HEK293 (cell line): ENCODE results near the gene CORO6.

ENCODE experiments used
- CTCF ChIA-PET: fragments of 350-600 bp; formaldehyde crosslinking; extraction: SDS; loops from one replicate; lab custom pipeline; 2021; ENCODE audit warnings: antibody characterized with exemption; lab: Yijun Ruan, JAX
- POLR2A ChIA-PET: fragments of 300-600 bp; formaldehyde crosslinking; extraction: SDS; loops from one replicate; lab custom pipeline; 2020; ENCODE audit warnings: antibody characterized with exemption, inconsistent platforms; lab: Yijun Ruan, JAX
- H3K27ac ChIP-seq: fragments of 200-500 bp; sonication (Bioruptor generic); 2 replicates; pipeline ENCODE4 v1.5.1; 2014; ENCODE audit warnings: low read depth, low read length, control low read depth, inconsistent platforms; ENCODE audit errors: extremely low read depth
- H3K36me3 ChIP-seq, 2 experiments: fragments of 200-500 bp in 1 of 2; sonication (Bioruptor generic) in 1 of 2; 1 replicate in 1 of 2; 2 replicates in 1 of 2; pipeline ENCODE4 v1.5.1; 2014 to 2017; ENCODE audit warnings: inconsistent platforms in 2 of 2, low read length in 2 of 2; ENCODE audit not compliant: control insufficient read depth in 2 of 2, insufficient read depth in 1 of 2
- H3K4me1 ChIP-seq: fragments of 200-500 bp; sonication (Bioruptor generic); 2 replicates; pipeline ENCODE4 v1.5.1; 2014; ENCODE audit warnings: mild to moderate bottlenecking, low read length, inconsistent platforms; ENCODE audit not compliant: control insufficient read depth, insufficient read depth
- H3K4me3 ChIP-seq: 2 replicates; pipeline ENCODE4 v1.5.1; 2011; ENCODE audit warnings: low read depth, mild to moderate bottlenecking, control low read depth, low read length, moderate library complexity
- H3K9me3 ChIP-seq: fragments of 200-500 bp; sonication (Bioruptor generic); 2 replicates; pipeline ENCODE4 v1.5.1; 2014; ENCODE audit warnings: low read depth, low read length, inconsistent platforms; ENCODE audit not compliant: control insufficient read depth, insufficient read depth
- EGR2 ChIP-seq: fragments of 450-650 bp; formaldehyde crosslinking; IDR thresholded peaks from 2 replicates; pipeline ENCODE4 v1.5.1; 2016; ENCODE audit warnings: low read depth, missing biosample characterization, missing genetic modification characterization
- PRDM10 ChIP-seq: fragments of 450-650 bp; formaldehyde crosslinking; IDR thresholded peaks from 2 replicates; pipeline ENCODE4 v1.5.1; 2016; ENCODE audit warnings: missing biosample characterization, missing genetic modification characterization
- REPIN1 ChIP-seq: fragments of 450-650 bp; formaldehyde crosslinking; IDR thresholded peaks from 2 replicates; pipeline ENCODE4 v1.5.1; 2017; ENCODE audit warnings: missing biosample characterization, missing genetic modification characterization, low read depth
- ZBTB26 ChIP-seq: fragments of 450-650 bp; formaldehyde crosslinking; optimal IDR thresholded peaks from 2 replicates; pipeline ENCODE3; 2016; ENCODE audit warnings: missing biosample characterization, mild to moderate bottlenecking, missing genetic modification characterization
- ZEB2 ChIP-seq: fragments of 450-650 bp; formaldehyde crosslinking; IDR thresholded peaks from 2 replicates; pipeline ENCODE4 v1.5.1; 2016; ENCODE audit warnings: missing biosample characterization, missing genetic modification characterization
- ZNF148 ChIP-seq: fragments of 450-650 bp; formaldehyde crosslinking; IDR thresholded peaks from 2 replicates; pipeline ENCODE4 v1.5.0; 2017; ENCODE audit warnings: missing biosample characterization, missing genetic modification characterization, borderline replicate concordance
- ZNF274 ChIP-seq, 2 experiments: fragments of 200-500 bp in 1 of 2; fragments of 450-650 bp in 1 of 2; sonication (Bioruptor generic) in 1 of 2; formaldehyde crosslinking in 1 of 2; IDR thresholded peaks; 2 replicates each; pipeline versions ENCODE4 v1.5.1 to v1.6.1; 2014 to 2016; ENCODE audit warnings: borderline replicate concordance in 1 of 2, inconsistent platforms in 1 of 2, low read length in 1 of 2, missing biosample characterization in 1 of 2, missing genetic modification characterization in 1 of 2
- ZNF335 ChIP-seq: fragments of 450-650 bp; formaldehyde crosslinking; conservative IDR thresholded peaks from 2 replicates; pipeline ENCODE4 v1.5.1; 2016; ENCODE audit warnings: missing biosample characterization, missing genetic modification characterization
- ZNF449 ChIP-seq: fragments of 450-650 bp; formaldehyde crosslinking; IDR thresholded peaks from 2 replicates; pipeline ENCODE4 v1.5.1; 2017; ENCODE audit warnings: missing biosample characterization, mild to moderate bottlenecking, missing genetic modification characterization, moderate library complexity
- ZNF488 ChIP-seq: fragments of 450-650 bp; formaldehyde crosslinking; IDR thresholded peaks from 2 replicates; pipeline ENCODE4 v1.5.1; 2016; ENCODE audit warnings: missing biosample characterization, missing genetic modification characterization
- ZNF555 ChIP-seq: fragments of 450-650 bp; formaldehyde crosslinking; conservative IDR thresholded peaks from 2 replicates; pipeline ENCODE4 v1.5.1; 2017; ENCODE audit warnings: missing biosample characterization, mild to moderate bottlenecking, missing genetic modification characterization, inconsistent platforms
- ZNF561 ChIP-seq: fragments of 450-650 bp; IDR thresholded peaks from 2 replicates; pipeline ENCODE4 v1.5.1; 2018; ENCODE audit warnings: missing biosample characterization, missing genetic modification characterization, borderline replicate concordance
- ZNF777 ChIP-seq: fragments of 450-650 bp; formaldehyde crosslinking; IDR thresholded peaks from 2 replicates; pipeline ENCODE4 v1.5.1; 2017; ENCODE audit warnings: missing biosample characterization, missing genetic modification characterization, borderline replicate concordance
- ZNF843 ChIP-seq: fragments of 450-650 bp; formaldehyde crosslinking; IDR thresholded peaks from 2 replicates; pipeline ENCODE4 v1.5.1; 2016; ENCODE audit warnings: missing biosample characterization, missing genetic modification characterization
- TF ChIP-seq, protein P1 (sequence below): fragments of 450-650 bp; formaldehyde crosslinking; IDR thresholded peaks from 2 replicates; pipeline ENCODE4 v1.5.1; 2016; ENCODE audit warnings: missing biosample characterization, missing genetic modification characterization
- TF ChIP-seq, protein P2 (sequence below): fragments of 450-650 bp; formaldehyde crosslinking; IDR thresholded peaks from 2 replicates; pipeline ENCODE4 v1.5.1; 2017; ENCODE audit warnings: missing biosample characterization, missing genetic modification characterization

Gene CORO6

GRCh38 chr17:29648005-29648404, 25.3 kb upstream of the CORO6 start:
- Histone ChIP-seq H3K36me3 (peaks cover 5 to 7% of the 10 kb centered on the region in 2 experiments; a peak in 2 of 3 replicates), H3K4me3 (no peak overlapping the region), H3K9me3 (no peaks in the 10 kb centered on the region), H3K27ac (no peak overlapping the region), H3K4me1 (peaks cover 9% of the 10 kb centered on the region)
- ChIA-PET CTCF (no interaction called here), POLR2A (no interaction called here)
- TF ChIP-seq ZNF335 (no peak), ZNF449 (tag by site-specific recombination) (peak; percentile 33; the same call in 1 of the 2 replicates), ZNF488 (tag by site-specific recombination) (no peak), REPIN1 (tag by site-specific recombination) (no peak)
- TF ChIP-seq, all 188 proteins: peak for 1

DNA sequence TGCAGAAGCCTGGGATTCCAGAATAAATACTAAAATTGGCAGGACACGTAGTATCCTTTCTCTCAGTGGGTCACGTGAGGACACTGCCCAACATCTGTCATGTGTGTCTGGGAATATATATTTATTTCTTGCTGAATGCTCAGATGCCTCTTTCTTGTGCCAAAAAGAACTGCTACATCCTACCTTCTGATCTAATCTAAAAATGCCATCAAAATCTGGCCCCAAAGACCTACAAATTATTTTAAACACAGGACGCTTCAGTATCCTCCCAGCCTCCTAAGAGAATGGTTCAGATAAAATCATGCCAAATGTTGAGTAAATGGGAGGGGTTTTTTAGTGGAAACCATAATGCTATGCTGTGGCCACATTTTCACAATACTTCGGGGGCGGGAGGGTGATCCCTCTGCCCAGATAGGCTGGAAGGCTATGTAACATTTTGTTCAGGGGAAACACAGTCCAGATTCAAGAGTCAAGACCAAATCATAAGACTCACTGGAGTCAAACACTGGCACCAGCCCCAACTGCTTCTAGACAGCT, 22.9 kb upstream of the CORO6 start:
- Histone ChIP-seq H3K4me1 (peaks cover 28% of the 10 kb centered on the region), H3K4me3 (no peak overlapping the region), H3K27ac (no peak overlapping the region), H3K9me3 (no peaks in the 10 kb centered on the region), H3K36me3 (peaks cover 5 to 7% of the 10 kb centered on the region in 2 experiments; a peak in 2 of 3 replicates)
- POLR2A ChIA-PET = no interaction called here
- CTCF ChIA-PET = interaction anchor here (1.2 to 2.0 kb wide), 2 partner anchors 65 to 134 kb away, joined by 4 to 10 read pairs; no protein-coding TSS in a partner anchor
- TF ChIP-seq ZNF843 (tag by site-specific recombination) (no peak), ZNF561 (tag by site-specific recombination) (no peak), ZBTB26 (tag by site-specific recombination) (no peak), ZNF488 (tag by site-specific recombination) (no peak), REPIN1 (tag by site-specific recombination) (no peak), ZNF777 (tag by site-specific recombination) (no peak), PRDM10 (tag by site-specific recombination) (no peak), EGR2 (tag by site-specific recombination) (no peak), ZEB2 (tag by site-specific recombination) (no peak), ZNF274 (IDR thresholded peaks at IDR 0.05; ENCODE audit: low read length) (no peak), ZNF274 (tag by site-specific recombination; IDR thresholded peaks at IDR 0.05; ENCODE audit: borderline replicate concordance) (no peak), ZNF555 (tag by site-specific recombination) (no peak), ZNF148 (no peak)
- TF ChIP-seq, protein P1, sequence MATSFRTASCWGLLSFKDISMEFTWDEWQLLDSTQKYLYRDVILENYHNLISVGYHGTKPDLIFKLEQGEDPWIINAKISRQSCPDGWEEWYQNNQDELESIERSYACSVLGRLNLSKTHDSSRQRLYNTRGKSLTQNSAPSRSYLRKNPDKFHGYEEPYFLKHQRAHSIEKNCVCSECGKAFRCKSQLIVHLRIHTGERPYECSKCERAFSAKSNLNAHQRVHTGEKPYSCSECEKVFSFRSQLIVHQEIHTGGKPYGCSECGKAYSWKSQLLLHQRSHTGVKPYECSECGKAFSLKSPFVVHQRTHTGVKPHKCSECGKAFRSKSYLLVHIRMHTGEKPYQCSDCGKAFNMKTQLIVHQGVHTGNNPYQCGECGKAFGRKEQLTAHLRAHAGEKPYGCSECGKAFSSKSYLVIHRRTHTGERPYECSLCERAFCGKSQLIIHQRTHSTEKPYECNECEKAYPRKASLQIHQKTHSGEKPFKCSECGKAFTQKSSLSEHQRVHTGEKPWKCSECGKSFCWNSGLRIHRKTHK (tag by site-specific recombination) = no peak
- TF ChIP-seq, protein P2, sequence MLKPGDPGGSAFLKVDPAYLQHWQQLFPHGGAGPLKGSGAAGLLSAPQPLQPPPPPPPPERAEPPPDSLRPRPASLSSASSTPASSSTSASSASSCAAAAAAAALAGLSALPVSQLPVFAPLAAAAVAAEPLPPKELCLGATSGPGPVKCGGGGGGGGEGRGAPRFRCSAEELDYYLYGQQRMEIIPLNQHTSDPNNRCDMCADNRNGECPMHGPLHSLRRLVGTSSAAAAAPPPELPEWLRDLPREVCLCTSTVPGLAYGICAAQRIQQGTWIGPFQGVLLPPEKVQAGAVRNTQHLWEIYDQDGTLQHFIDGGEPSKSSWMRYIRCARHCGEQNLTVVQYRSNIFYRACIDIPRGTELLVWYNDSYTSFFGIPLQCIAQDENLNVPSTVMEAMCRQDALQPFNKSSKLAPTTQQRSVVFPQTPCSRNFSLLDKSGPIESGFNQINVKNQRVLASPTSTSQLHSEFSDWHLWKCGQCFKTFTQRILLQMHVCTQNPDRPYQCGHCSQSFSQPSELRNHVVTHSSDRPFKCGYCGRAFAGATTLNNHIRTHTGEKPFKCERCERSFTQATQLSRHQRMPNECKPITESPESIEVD (tag by site-specific recombination) = no peak
